ENCODE measurements around the gene YAE1. TPM values are rescaled to one million over a fixed set of nuclear protein-coding genes. Genes with fewer than 3 reads are reported as not detected.
A peak's percentile ranks its signal among the peaks of the same experiment; 100 is the strongest.

YAE1 gene
- total and polyA plus RNA-seq, 2 donors (not counting 1 experiment from before 2014, with no cell fraction given): 36.3 to 39.3 TPM

GRCh38 chr7:39618868-39619267 lies 52.7 kb downstream of the YAE1 start:
- no peak overlapping the region for H3K27ac ChIP-seq (ENCODE audit: insufficient read depth, low read length)
- no peaks in the 10 kb centered on the region for H3K36me3 ChIP-seq (ENCODE audit: control insufficient read depth, insufficient read depth, low read length)
- no peak overlapping the region for H3K4me3 ChIP-seq (replicated peaks in 1 of 4; ENCODE audit: control extremely low read depth in 1 of 4, insufficient read depth in 1 of 4, low read depth in 3 of 4, low read length in 4 of 4)
- no peaks in the 10 kb centered on the region for H3K27me3 ChIP-seq (ENCODE audit: control insufficient read depth, insufficient read depth, low read length)
- H2AFZ ChIP-seq (ENCODE audit: low read length): no peak overlapping the region
- no peak for TF ChIP-seq CTCF (conservative IDR thresholded peaks at IDR 0.05 in 1 of 2, IDR thresholded peaks at IDR 0.05 in 1 of 2; ENCODE audit: low read depth in 1 of 2, low read length in 2 of 2)
- TF ChIP-seq EZH2 (IDR thresholded peaks at IDR 0.05; ENCODE audit: low read length, missing control alignments): no peak
- H3K79me2 ChIP-seq (ENCODE audit: control insufficient read depth, insufficient read depth, low read length): peaks cover 8% of the 10 kb centered on the region
- no peaks in the 10 kb centered on the region for H4K20me1 ChIP-seq (ENCODE audit: control insufficient read depth, extremely low read depth, insufficient read depth, low read length)
- H3K9ac ChIP-seq (ENCODE audit: insufficient read depth, low read length): no peak overlapping the region
- no peaks in the 10 kb centered on the region for H3K9me3 ChIP-seq (ENCODE audit: control insufficient read depth, insufficient read depth, low read depth, low read length)
- H3K4me1 ChIP-seq (ENCODE audit: control insufficient read depth, extremely low read depth, insufficient read depth, low read length): peaks cover 11% of the 10 kb centered on the region
- H3K4me2 ChIP-seq (ENCODE audit: extremely low read depth, insufficient read depth, low read length): no peak overlapping the region
- DNase-seq (ENCODE audit: low read depth in 2 of 2): no peak

DNA sequence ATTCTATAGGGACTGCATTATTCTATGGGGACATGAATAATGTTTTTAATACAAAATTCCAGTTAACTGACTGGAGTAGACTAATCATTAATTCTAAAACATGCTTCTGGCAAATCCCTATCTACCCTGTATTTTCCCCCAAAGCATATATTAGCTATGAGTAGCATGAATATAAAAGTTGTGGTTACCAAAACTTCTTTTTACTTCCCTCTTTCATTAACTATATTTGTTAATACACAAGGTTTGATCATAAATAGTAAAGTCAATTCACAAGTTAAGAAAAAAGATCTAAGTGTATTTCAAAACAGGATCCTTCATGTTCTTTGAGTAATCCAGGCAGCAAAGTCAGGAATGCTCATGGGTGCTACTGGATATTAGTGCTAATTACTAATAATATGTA lies 54.3 kb downstream of the YAE1 start:
- H3K36me3 ChIP-seq (ENCODE audit: control insufficient read depth, insufficient read depth, low read length): no peaks in the 10 kb centered on the region
- no peak overlapping the region for H3K4me2 ChIP-seq (ENCODE audit: extremely low read depth, insufficient read depth, low read length)
- no peak overlapping the region for H3K4me3 ChIP-seq (replicated peaks in 1 of 4; ENCODE audit: control extremely low read depth in 1 of 4, insufficient read depth in 1 of 4, low read depth in 3 of 4, low read length in 4 of 4)
- no peak for DNase-seq (ENCODE audit: low read depth in 2 of 2)
- peaks cover 24% of the 10 kb centered on the region for H3K79me2 ChIP-seq (ENCODE audit: control insufficient read depth, insufficient read depth, low read length)
- H3K27ac ChIP-seq (ENCODE audit: insufficient read depth, low read length): peak overlapping the region; percentile 39
- H4K20me1 ChIP-seq (ENCODE audit: control insufficient read depth, extremely low read depth, insufficient read depth, low read length): no peaks in the 10 kb centered on the region
- no peak overlapping the region for H2AFZ ChIP-seq (ENCODE audit: low read length)
- H3K27me3 ChIP-seq (ENCODE audit: control insufficient read depth, insufficient read depth, low read length): no peaks in the 10 kb centered on the region
- H3K9ac ChIP-seq (ENCODE audit: insufficient read depth, low read length): no peak overlapping the region
- peaks cover 11% of the 10 kb centered on the region for H3K4me1 ChIP-seq (ENCODE audit: control insufficient read depth, extremely low read depth, insufficient read depth, low read length)
- H3K9me3 ChIP-seq (ENCODE audit: control insufficient read depth, insufficient read depth, low read depth, low read length): no peaks in the 10 kb centered on the region
- TF ChIP-seq EZH2 (IDR thresholded peaks at IDR 0.05; ENCODE audit: low read length, missing control alignments) (no peak), CTCF (conservative IDR thresholded peaks at IDR 0.05 in 1 of 2, IDR thresholded peaks at IDR 0.05 in 1 of 2; ENCODE audit: low read depth in 1 of 2, low read length in 2 of 2) (no peak)

GRCh38 chr7:39621261-39621660 lies 55.1 kb downstream of the YAE1 start:
- peak; percentile 68 to 97 for DNase-seq (ENCODE audit: low read depth in 2 of 2)
- H3K4me1 ChIP-seq (ENCODE audit: control insufficient read depth, extremely low read depth, insufficient read depth, low read length): peaks cover 11% of the 10 kb centered on the region
- H3K27ac ChIP-seq (ENCODE audit: insufficient read depth, low read length): peak overlapping the region; percentile 99
- H3K9me3 ChIP-seq (ENCODE audit: control insufficient read depth, insufficient read depth, low read depth, low read length): no peaks in the 10 kb centered on the region
- H3K4me2 ChIP-seq (ENCODE audit: extremely low read depth, insufficient read depth, low read length): no peak overlapping the region
- H3K4me3 ChIP-seq (replicated peaks in 1 of 4; ENCODE audit: control extremely low read depth in 1 of 4, insufficient read depth in 1 of 4, low read depth in 3 of 4, low read length in 4 of 4): no peak overlapping the region
- no peaks in the 10 kb centered on the region for H3K36me3 ChIP-seq (ENCODE audit: control insufficient read depth, insufficient read depth, low read length)
- H3K9ac ChIP-seq (ENCODE audit: insufficient read depth, low read length): no peak overlapping the region
- no peak overlapping the region for H2AFZ ChIP-seq (ENCODE audit: low read length)
- H4K20me1 ChIP-seq (ENCODE audit: control insufficient read depth, extremely low read depth, insufficient read depth, low read length): peaks cover 2% of the 10 kb centered on the region
- H3K79me2 ChIP-seq (ENCODE audit: control insufficient read depth, insufficient read depth, low read length): peaks cover 31% of the 10 kb centered on the region
- H3K27me3 ChIP-seq (ENCODE audit: control insufficient read depth, insufficient read depth, low read length): no peaks in the 10 kb centered on the region
- TF ChIP-seq CTCF (conservative IDR thresholded peaks at IDR 0.05 in 1 of 2, IDR thresholded peaks at IDR 0.05 in 1 of 2; ENCODE audit: low read depth in 1 of 2, low read length in 2 of 2): no peak
- no peak for TF ChIP-seq EZH2 (IDR thresholded peaks at IDR 0.05; ENCODE audit: low read length, missing control alignments)

All from fibroblast of lung (primary cell).